Activated naive CD4-positive, alpha-beta T cell treated with anti-CD3 and anti-CD28 coated beads, Interleukin-2, amount 50 U/mL, for 24 hours (primary cell): Measurements from ENCODE around the gene NUDT8.
"Not testable (repeated sequence)": the region's sequence is repeated elsewhere in the genome, so short reads cannot be mapped to it uniquely, and the experiment has no call there.

Experiments used
- H3K27ac Mint-ChIP-seq: one replicate; pipeline ENCODE4 v1.8.0; 2021; ENCODE audit warnings: mild to moderate bottlenecking, mixed read lengths
- H3K27me3 Mint-ChIP-seq: one replicate; pipeline ENCODE4 v1.8.0; 2021; ENCODE audit warnings: mixed read lengths
- H3K36me3 Mint-ChIP-seq: one replicate; pipeline ENCODE4 v1.8.0; 2021; ENCODE audit warnings: mixed read lengths
- H3K4me1 Mint-ChIP-seq: one replicate; pipeline ENCODE4 v1.8.0; 2021; ENCODE audit warnings: mixed read lengths
- H3K4me3 Mint-ChIP-seq: one replicate; pipeline ENCODE4 v1.8.0; 2021; ENCODE audit warnings: mild to moderate bottlenecking, mixed read lengths
- H3K9me3 Mint-ChIP-seq: one replicate; pipeline ENCODE4 v1.8.0; 2021; ENCODE audit warnings: mixed read lengths

NUDT8 gene

DNA sequence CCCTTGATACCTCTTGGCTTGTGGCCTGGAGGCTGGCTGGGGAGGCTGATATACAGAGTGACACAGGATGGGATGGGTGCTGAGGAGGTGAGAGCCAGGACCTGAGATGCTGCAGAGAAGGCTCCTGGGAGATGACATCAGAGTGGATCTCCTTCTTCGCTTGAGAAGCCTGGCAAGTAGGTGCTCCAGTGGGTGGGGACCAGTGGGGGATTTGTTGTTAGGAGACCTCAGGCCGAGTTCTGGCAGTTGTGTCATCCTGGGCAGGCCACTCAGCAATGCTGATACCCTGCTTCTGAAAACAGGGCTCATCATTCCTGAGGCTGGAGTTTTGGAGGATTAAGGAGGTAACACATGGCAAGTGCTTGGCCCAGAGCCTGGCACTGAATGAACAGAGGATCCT is 24.9 kb downstream of the NUDT8 start:
- peak overlapping the region; percentile 82 for H3K27ac Mint-ChIP-seq
- peak overlapping the region; percentile 56 for H3K4me3 Mint-ChIP-seq
- H3K36me3 Mint-ChIP-seq = peaks cover 1% of the 10 kb centered on the region
- peaks cover 24% of the 10 kb centered on the region for H3K4me1 Mint-ChIP-seq
- H3K9me3 Mint-ChIP-seq = no peaks in the 10 kb centered on the region
- H3K27me3 Mint-ChIP-seq = peaks cover 4% of the 10 kb centered on the region

DNA sequence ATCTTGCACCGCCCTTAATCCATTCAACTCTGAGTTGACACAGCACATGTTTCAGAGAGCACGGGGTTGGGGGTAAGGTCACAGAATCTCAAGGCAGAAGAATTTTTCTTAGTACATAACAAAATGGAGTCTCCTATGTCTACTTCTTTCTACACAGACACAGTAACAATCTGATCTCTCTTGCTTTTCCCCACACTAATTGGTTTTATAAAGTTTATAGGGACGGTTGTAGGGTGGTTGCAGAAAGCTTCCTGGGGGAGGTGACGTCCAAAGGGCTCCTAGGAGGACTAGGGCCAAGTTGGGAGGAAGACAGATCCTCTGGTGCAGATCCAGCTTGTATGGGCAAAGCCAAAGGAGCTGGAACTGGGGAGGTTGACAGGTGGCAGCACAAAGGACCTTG is 25.6 kb downstream of the NUDT8 start:
- Mint-ChIP-seq H3K4me1 (peaks cover 23% of the 10 kb centered on the region), H3K27ac (peak overlapping the region; percentile 82), H3K4me3 (peak overlapping the region; percentile 56)
- H3K9me3 Mint-ChIP-seq, H3K36me3 Mint-ChIP-seq, H3K27me3 Mint-ChIP-seq: not testable (repeated sequence)

DNA sequence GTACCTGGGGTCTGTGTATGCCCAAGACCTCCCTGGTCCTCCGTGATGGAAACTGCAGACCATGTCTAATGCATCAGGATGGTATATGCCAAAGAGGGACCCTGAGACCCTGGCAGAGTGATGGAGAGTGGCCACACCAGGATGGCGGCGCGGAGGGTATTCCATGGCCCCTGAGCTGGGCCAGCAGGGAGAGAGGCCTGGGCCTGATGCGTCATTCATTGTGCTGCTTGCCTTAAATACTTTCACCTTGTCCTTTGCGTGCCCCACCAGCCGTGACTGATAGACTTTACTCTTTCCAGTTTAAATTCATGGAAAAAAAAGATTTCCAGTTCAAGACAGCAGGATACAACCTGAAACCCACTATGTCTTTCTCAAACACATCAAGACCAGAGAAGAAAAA is 28.6 kb downstream of the NUDT8 start:
- Mint-ChIP-seq H3K36me3 (peaks cover 1% of the 10 kb centered on the region), H3K4me3 (no peak overlapping the region), H3K4me1 (peaks cover 10% of the 10 kb centered on the region), H3K27ac (no peak overlapping the region), H3K27me3 (peaks cover 5% of the 10 kb centered on the region), H3K9me3 (no peaks in the 10 kb centered on the region)

DNA sequence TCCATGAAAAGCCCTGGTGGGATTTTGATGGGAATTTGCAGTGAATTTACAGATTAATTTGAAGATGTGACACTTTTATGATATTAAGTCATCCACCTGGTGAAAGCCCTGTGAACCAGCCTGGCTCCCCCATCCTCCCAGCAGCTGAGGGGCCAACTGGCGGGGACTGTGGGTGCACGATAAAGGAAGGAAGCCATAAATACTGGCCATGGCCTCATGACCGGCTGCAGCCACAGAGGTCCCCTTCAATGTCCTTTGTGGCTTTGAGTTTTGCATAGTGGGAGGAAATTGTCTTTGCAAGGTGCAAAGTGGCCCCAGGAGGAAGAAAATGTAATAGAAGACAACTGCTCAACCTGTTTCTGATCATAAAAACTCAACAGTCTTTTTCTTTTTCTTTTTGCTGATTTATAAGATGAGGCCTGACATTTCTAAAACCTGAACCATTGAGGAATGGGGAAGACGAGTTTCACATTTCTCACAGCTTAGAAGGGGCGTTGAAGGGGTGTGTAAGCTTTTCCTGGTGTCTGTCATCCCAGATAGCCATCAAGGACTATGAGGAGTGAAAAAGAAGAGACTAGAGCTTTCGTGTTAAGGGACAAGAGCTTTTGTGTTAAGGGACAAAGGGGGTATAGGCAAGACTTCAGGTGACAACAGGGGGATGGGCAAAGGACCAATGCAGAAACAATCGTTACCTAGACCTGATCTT is 29.3 kb downstream of the NUDT8 start:
- Mint-ChIP-seq H3K27ac (no peak overlapping the region), H3K4me3 (no peak overlapping the region), H3K27me3 (peaks cover 5% of the 10 kb centered on the region)

DNA sequence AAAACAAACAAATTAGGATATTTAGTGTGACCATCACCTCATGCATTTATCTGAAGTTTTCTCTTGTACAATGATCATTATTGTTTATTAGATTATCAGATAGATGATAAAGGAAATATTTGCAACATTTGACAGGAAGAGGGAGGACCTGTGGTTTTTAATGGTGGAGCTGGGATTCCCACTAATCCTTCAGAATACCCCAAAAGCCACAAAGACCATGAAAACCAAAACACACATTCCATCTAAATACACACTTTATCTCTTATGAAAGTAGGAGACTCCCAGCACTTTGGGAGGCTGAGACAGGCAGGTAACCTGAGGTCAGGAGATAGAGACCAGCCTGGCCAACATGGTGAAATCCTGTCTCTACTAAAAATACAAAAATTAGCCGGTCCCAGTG is 30.6 kb downstream of the NUDT8 start:
- Mint-ChIP-seq H3K4me1 (peaks cover 5% of the 10 kb centered on the region), H3K27ac (no peak overlapping the region)

More for the DNA sequence above, 29.3 kb downstream of the NUDT8 start:
- Mint-ChIP-seq H3K36me3 (peaks cover 1% of the 10 kb centered on the region), H3K4me1 (peaks cover 5% of the 10 kb centered on the region), H3K9me3 (no peaks in the 10 kb centered on the region)

DNA sequence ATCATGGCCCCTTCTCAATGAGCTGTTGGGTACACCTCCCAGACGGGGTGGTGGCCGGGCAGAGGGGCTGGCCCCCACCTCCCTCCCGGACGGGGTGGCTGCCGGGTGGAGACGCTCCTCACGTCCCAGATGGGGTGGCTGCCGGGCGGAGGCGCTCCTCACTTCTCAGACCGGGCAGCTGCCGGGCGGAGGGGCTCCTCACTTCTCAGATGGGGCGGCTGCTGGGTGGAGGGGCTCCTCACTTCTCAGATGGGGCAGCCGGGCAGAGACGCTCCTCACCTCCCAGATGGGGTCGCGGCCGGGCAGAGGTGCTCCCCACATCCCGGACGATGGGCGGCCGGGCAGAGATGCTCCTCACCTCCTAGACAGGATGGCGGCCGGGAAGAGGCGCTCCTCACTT is 31.8 kb downstream of the NUDT8 start:
- H3K27me3 Mint-ChIP-seq, H3K4me1 Mint-ChIP-seq, H3K27ac Mint-ChIP-seq, H3K4me3 Mint-ChIP-seq, H3K9me3 Mint-ChIP-seq, H3K36me3 Mint-ChIP-seq: not testable (repeated sequence)

More for the DNA sequence above, 30.6 kb downstream of the NUDT8 start:
- Mint-ChIP-seq H3K9me3 (no peaks in the 10 kb centered on the region), H3K27me3 (peaks cover 5% of the 10 kb centered on the region), H3K36me3 (no peaks in the 10 kb centered on the region), H3K4me3 (no peak overlapping the region)

DNA sequence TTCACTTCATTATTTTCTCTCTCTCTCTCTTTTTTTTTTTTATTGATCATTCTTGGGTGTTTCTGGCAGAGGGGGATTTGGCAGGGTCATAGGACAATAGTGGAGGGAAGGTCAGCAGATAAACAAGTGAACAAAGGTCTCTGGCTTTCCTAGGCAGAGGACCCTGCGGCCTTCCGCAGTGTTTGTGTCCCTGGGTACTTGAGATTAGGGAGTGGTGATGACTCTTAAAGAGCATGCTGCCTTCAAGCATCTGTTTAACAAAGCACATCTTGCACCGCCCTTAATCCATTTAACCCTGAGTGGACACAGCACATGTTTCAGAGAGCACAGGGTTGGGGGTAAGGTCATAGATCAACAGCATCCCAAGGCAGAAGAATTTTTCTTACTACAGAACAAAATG is 32.3 kb downstream of the NUDT8 start:
- not testable (repeated sequence) for H3K4me1 Mint-ChIP-seq, H3K9me3 Mint-ChIP-seq, H3K4me3 Mint-ChIP-seq, H3K27ac Mint-ChIP-seq, H3K27me3 Mint-ChIP-seq, H3K36me3 Mint-ChIP-seq

DNA sequence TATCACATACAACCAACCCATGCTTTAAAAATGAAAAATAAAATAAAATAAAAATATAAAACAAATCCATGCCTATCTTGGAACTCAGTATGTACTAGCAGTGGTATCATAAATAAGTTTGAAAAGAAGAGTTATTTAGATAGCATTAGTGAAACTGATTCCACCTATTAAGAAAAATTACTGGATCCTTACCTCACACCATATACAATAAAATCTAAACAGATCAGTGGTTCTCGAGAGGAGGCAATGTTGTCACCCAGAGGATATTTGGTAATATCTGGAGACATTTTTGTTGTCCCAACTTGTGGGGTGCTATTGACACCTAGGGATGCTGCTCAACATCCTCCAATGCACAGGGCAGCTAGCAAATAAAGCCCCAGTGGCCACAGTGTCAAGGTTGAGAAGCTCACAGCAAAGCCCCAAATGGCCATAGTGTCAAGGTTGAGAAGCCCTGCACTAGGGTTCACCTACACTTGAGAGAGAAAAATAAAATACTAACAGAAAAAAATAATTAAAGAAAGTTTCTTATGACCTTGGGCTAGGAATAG is 32.9 kb downstream of the NUDT8 start:
- H3K36me3 Mint-ChIP-seq = no peaks in the 10 kb centered on the region
- H3K4me3 Mint-ChIP-seq = no peak overlapping the region
- H3K27ac Mint-ChIP-seq = peak overlapping the region; percentile 62
- peaks cover 5% of the 10 kb centered on the region for H3K27me3 Mint-ChIP-seq
- H3K9me3 Mint-ChIP-seq = no peaks in the 10 kb centered on the region
- peaks cover 5% of the 10 kb centered on the region for H3K4me1 Mint-ChIP-seq

DNA sequence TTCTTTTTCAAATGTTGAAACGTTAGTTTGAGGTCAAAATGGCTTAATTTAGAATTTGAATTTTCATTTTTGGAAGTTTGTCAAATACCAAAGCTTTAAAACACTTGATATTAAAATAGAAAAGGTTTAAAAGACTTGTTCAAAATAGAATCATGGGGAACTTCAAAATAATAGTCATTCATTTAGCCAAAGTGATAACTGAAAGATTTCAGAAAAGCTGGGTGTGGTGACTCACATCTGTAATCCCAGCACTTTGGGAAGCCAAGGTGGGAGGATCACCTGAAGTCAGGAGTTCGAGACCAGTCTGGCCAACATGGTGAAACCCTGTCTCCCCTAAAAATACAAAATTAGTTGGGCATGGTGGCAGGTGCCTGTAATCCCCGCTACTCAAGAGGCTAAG is 35.3 kb downstream of the NUDT8 start:
- no peaks in the 10 kb centered on the region for H3K36me3 Mint-ChIP-seq
- no peak overlapping the region for H3K27ac Mint-ChIP-seq
- H3K4me1 Mint-ChIP-seq = no peaks in the 10 kb centered on the region
- no peaks in the 10 kb centered on the region for H3K9me3 Mint-ChIP-seq
- H3K27me3 Mint-ChIP-seq = no peaks in the 10 kb centered on the region
- H3K4me3 Mint-ChIP-seq = no peak overlapping the region

DNA sequence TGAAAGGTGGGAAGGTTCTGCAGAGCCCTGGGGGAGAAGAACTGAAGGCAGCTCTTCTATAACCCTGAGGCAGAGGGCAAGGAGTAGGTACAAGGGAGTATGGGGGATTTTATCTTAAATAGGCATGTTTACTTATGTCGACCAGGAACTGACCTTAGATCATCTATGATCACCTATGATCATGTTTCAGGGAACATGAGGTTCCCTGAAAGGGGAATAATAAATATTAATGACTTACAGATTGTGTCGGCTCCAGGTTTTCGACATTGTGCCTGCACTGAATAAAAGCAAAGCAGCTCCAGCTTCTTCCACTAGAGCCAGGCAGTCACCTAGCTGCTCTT is 36.2 kb downstream of the NUDT8 start:
- H3K36me3 Mint-ChIP-seq = no peaks in the 10 kb centered on the region
- H3K4me1 Mint-ChIP-seq = no peaks in the 10 kb centered on the region
- H3K27me3 Mint-ChIP-seq = no peaks in the 10 kb centered on the region
- no peak overlapping the region for H3K27ac Mint-ChIP-seq
- H3K9me3 Mint-ChIP-seq = no peaks in the 10 kb centered on the region
- H3K4me3 Mint-ChIP-seq = no peak overlapping the region

DNA sequence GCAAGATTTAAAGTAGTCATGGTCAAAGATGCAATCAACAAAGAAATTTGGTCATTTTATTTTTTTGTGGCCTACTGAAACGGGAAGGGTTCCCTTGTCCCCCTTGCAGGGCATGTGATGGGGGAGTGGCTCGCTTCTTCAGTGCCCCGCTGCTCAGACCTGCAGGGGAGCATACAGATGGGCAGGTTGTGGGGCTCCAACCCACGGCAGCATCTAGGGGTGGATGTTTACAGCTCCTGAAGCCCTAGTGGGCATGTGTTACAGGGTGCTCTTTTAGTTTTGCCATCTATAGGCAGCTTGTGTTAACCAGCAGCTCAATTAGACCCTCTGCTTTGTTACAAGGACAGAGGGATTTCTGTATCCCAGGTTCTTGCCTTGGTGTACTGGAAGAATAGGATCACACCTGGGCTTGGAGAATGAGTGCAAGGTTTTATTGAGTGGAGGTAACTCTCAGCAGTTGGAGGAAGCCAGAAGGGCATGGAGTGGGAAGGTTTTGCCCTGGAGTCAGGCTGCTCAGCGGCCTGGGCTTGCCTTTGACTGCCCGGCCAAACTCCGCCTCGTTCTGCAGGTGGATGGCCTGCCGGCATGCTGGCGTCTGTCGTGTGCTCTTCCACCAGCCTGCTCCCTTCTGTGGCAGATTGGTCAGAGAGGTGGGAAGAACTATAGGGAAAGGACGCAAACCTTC is 36.7 kb downstream of the NUDT8 start:
- Mint-ChIP-seq H3K27ac (no peak overlapping the region), H3K4me1 (no peaks in the 10 kb centered on the region), H3K4me3 (no peak overlapping the region), H3K9me3 (no peaks in the 10 kb centered on the region), H3K27me3 (no peaks in the 10 kb centered on the region), H3K36me3 (no peaks in the 10 kb centered on the region)

DNA sequence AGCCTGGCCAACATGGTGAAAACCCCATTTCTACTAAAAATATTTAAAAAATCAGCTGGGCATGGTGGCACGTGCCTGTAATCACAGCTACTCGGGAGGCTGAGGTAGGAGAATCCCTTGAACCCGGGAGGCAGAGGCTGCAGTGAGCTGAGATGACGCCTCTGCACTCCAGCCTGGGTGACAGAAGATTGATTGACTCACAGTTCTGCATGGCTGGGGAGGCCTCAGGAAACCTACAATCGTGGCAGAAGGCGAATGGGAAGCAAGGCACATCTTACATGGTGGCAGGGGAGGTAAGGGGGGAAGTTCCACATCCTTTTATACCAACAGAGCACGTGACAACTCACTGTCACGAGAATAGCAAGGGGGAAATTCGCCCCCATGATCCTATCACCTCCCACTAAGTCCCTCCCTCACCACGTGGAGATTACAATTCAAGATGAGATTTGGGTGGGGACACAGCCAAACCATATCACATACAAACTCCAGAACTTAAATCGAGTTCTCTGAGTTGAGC is 40.8 kb downstream of the NUDT8 start:
- peak overlapping the region; percentile 46 for H3K27ac Mint-ChIP-seq
- H3K36me3 Mint-ChIP-seq = peaks cover 10% of the 10 kb centered on the region
- not testable (repeated sequence) for H3K4me3 Mint-ChIP-seq, H3K9me3 Mint-ChIP-seq, H3K27me3 Mint-ChIP-seq
- peaks cover 14% of the 10 kb centered on the region for H3K4me1 Mint-ChIP-seq

DNA sequence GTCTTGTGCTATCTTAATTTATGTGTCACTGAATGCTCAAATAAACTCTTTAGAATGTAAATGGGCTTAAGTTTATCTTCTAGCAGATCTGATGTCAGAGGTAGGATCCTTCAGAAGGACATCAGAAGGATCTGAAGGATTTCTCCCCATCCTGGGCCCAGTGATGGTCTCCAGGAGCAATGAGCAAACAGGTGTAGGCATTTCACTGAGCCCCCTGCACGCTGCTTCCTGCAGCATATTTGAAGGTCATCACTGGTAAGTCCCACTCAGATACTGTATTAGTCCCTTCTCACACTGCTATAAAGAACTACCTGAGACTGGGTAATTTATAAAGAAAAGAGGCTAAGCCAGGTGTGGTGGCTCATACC is 41.6 kb downstream of the NUDT8 start:
- Mint-ChIP-seq H3K27ac (no peak overlapping the region), H3K36me3 (peaks cover 10% of the 10 kb centered on the region), H3K27me3 (no peaks in the 10 kb centered on the region), H3K4me3 (no peak overlapping the region), H3K9me3 (no peaks in the 10 kb centered on the region), H3K4me1 (peaks cover 18% of the 10 kb centered on the region)

DNA sequence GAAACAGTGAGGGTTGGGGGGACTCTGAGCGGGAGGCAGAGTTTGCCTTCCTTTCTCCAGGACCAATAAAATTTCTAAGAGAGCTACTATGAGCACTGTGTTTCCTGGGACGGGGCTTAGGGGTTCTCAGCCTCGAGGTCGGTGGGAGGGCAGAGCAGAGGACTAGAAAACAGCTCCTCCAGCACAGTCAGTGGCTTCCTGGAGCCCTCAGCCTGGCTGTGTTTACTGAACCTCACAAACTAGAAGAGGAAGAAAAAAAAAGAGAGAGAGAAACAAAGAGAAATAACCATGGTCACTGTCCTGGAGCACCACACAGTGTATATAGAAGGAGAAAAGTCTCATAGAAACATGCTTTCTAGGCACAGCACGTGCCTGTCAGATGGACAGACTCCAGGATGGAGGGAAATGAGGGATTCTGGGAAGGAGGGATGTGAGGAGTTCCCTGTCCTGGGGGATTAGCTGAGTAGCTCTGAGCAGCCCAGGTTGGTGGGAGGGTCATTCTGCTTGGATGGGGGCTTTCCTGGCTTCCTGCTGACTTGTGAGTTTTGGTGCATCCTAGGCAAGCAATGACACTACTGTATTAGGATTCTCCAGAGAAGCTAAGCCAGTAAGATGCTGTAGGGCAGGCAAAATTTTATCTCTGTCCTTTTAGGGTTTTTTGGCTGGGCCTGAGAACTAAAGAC is 43.0 kb downstream of the NUDT8 start:
- Mint-ChIP-seq H3K9me3 (no peaks in the 10 kb centered on the region), H3K4me1 (peaks cover 31% of the 10 kb centered on the region), H3K27ac (peak overlapping the region; percentile 14)

DNA sequence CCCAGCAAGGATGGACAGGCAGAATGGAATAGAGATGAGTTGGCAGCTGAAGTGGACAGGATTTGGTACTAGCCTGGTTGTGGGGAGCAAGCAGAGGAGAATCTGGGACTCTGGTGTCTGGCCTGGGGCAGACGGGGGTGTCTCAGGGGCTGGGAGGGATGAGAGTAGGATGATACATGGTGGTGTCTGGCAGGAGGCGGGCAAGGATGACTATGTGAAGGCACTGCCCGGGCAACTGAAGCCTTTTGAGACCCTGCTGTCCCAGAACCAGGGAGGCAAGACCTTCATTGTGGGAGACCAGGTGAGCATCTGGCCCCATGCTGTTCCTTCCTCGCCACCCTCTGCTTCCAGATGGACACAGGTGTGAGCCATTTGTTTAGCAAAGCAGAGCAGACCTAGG is 43.8 kb downstream of the NUDT8 start:
- Mint-ChIP-seq H3K4me3 (no peak overlapping the region), H3K4me1 (peaks cover 32% of the 10 kb centered on the region), H3K27me3 (no peaks in the 10 kb centered on the region), H3K36me3 (peaks cover 10% of the 10 kb centered on the region), H3K9me3 (no peaks in the 10 kb centered on the region), H3K27ac (no peak overlapping the region)

More for the DNA sequence above, 43.0 kb downstream of the NUDT8 start:
- peaks cover 10% of the 10 kb centered on the region for H3K36me3 Mint-ChIP-seq
- no peaks in the 10 kb centered on the region for H3K27me3 Mint-ChIP-seq
- H3K4me3 Mint-ChIP-seq = no peak overlapping the region
